GM12878 (cell line): ENCODE measurements around the gene PLEKHA5. TPM values are rescaled to one million over a fixed set of nuclear protein-coding genes. Genes with fewer than 3 reads are reported as not detected.

Experiments used
- ATAC-seq: fragments of 200-7000 bp; cut with Tn5 transposase; 3 replicates; pipeline ENCODE4 v1.9.1; 2020; ENCODE audit warnings: mild to moderate bottlenecking, moderate library complexity
- BruUV-seq: library from RNA; stranded (reverse); fragments of 400-500 nt; replicated peaks from 2 replicates; lab custom pipeline; 2021; lab: Mats Ljungman, UMichigan
- CTCF ChIA-PET: fragments of 300-600 bp; sonication (Branson Sonifier 250); formaldehyde crosslinking; extraction: SDS; loops from one replicate; lab custom pipeline; 2021; ENCODE audit warnings: inconsistent platforms; lab: Yijun Ruan, JAX
- POLR2A ChIA-PET: fragments of 350-600 bp; formaldehyde crosslinking; extraction: SDS; loops from one replicate; lab custom pipeline; 2021; ENCODE audit warnings: inconsistent platforms; lab: Charles Lee
- RAD21 ChIA-PET: fragments of 300-600 bp; sonication (Branson Sonifier 250); formaldehyde crosslinking; loops from one replicate; lab custom pipeline; 2023; ENCODE audit warnings: antibody characterized with exemption; ENCODE audit not compliant: unreplicated experiment; lab: Charles Lee
- SMC1A ChIA-PET: fragments of 300-600 bp; sonication (Branson Sonifier 250); formaldehyde crosslinking; loops from one replicate; lab custom pipeline; 2023; ENCODE audit not compliant: unreplicated experiment, uncharacterized antibody; lab: Charles Lee
- DNase-seq: peaks from one replicate; pipeline ENCODE4 v3.0.0-alpha.2; 2011; ENCODE audit warnings: low read depth, low spot score
- FAIRE-seq: peaks from 3 replicates; lab custom pipeline; 2011; peaks lifted over from hg19 to GRCh38; lab: Jason Lieb, UNC
- H2AFZ ChIP-seq: 2 replicates; pipeline ENCODE4 v1.6.0; 2011; ENCODE audit warnings: low read depth, low read length, control low read depth; ENCODE audit not compliant: control insufficient read depth
- H3K27ac ChIP-seq: 2 replicates; pipeline ENCODE4 v1.5.1; 2011; ENCODE audit warnings: control low read depth; ENCODE audit not compliant: control insufficient read depth, insufficient read depth
- H3K27me3 ChIP-seq, 2 experiments: replicated peaks in 1 of 2; 2 replicates each; pipeline versions ENCODE4 v1.6.0 to v1.6.1; 2011; ENCODE audit warnings: low read length in 1 of 2; ENCODE audit not compliant: control insufficient read depth in 2 of 2, insufficient read depth in 2 of 2
- H3K36me3 ChIP-seq, 2 experiments: 2 replicates each; pipeline ENCODE4 v1.5.1; 2011; ENCODE audit warnings: low read length in 1 of 2; ENCODE audit not compliant: control insufficient read depth in 2 of 2, insufficient read depth in 2 of 2
- H3K4me1 ChIP-seq: 2 replicates; pipeline ENCODE4 v1.6.1; 2011; ENCODE audit warnings: mild to moderate bottlenecking, low read length, moderate library complexity, mixed read lengths; ENCODE audit not compliant: control insufficient read depth, insufficient read depth
- H3K4me2 ChIP-seq: 2 replicates; pipeline ENCODE4 v1.6.0; 2011; ENCODE audit warnings: control low read depth; ENCODE audit not compliant: control insufficient read depth, insufficient read depth
- H3K4me3 ChIP-seq: fragments of 200-600 bp; sonication (generic); 2 replicates; pipeline ENCODE4 v1.5.1; 2016
- H3K79me2 ChIP-seq: 2 replicates; pipeline ENCODE4 v1.6.0; 2011; ENCODE audit warnings: low read length; ENCODE audit not compliant: control insufficient read depth, insufficient read depth
- H3K9ac ChIP-seq: 2 replicates; pipeline ENCODE4 v1.8.0; 2011; ENCODE audit warnings: low read length, control low read depth, mixed read lengths; ENCODE audit not compliant: control insufficient read depth, insufficient read depth
- H3K9me3 ChIP-seq: replicated peaks from 3 replicates; pipeline ENCODE4 v1.5.1; 2011; ENCODE audit warnings: mild to moderate bottlenecking, low read length; ENCODE audit not compliant: control insufficient read depth, insufficient read depth
- H4K20me1 ChIP-seq: 2 replicates; pipeline ENCODE4 v1.6.0; 2011; ENCODE audit not compliant: control insufficient read depth, insufficient read depth
- ASH2L ChIP-seq: fragments of 300-600, 200-600 bp; sonication (generic); IDR thresholded peaks from 2 replicates; pipeline ENCODE4 v1.6.1; 2017; ENCODE audit warnings: low read depth, mild to moderate bottlenecking, borderline replicate concordance
- ATF7 ChIP-seq: fragments of 450-650 bp; IDR thresholded peaks from 2 replicates; pipeline ENCODE4 v1.6.1; 2016; ENCODE audit warnings: low read depth, mild to moderate bottlenecking
- BMI1 ChIP-seq: fragments of 450-650 bp; IDR thresholded peaks from 2 replicates; pipeline ENCODE4 v1.6.1; 2016; ENCODE audit warnings: mild to moderate bottlenecking, moderate library complexity, borderline replicate concordance
- ESRRA ChIP-seq: IDR thresholded peaks from 2 replicates; pipeline ENCODE4 v1.6.1; 2012; ENCODE audit warnings: mild to moderate bottlenecking, low read length, improper control_type of control experiment
- ETV6 ChIP-seq, 2 experiments: fragments of 450-650 bp in 1 of 2; IDR thresholded peaks in 1 of 2; conservative IDR thresholded peaks in 1 of 2; 2 replicates each; pipeline ENCODE4 v1.6.1; 2014; ENCODE audit warnings: antibody characterized with exemption in 1 of 2, borderline replicate concordance in 1 of 2, low read depth in 1 of 2, mild to moderate bottlenecking in 1 of 2, moderate library complexity in 1 of 2
- JUND ChIP-seq: IDR thresholded peaks from 2 replicates; pipeline ENCODE4 v1.6.1; 2012; ENCODE audit warnings: low read depth, mild to moderate bottlenecking, low read length, improper control_type of control experiment, moderate library complexity
- KAT2A ChIP-seq: conservative IDR thresholded peaks from 2 replicates; pipeline ENCODE4 v1.6.1; 2011; ENCODE audit warnings: low read depth, low read length; ENCODE audit not compliant: control insufficient read depth
- MTA3 ChIP-seq: IDR thresholded peaks from 2 replicates; pipeline ENCODE4 v1.6.1; 2012; ENCODE audit warnings: low read length, inconsistent platforms, borderline replicate concordance
- MXI1 ChIP-seq: fragments of 150-350 bp; IDR thresholded peaks from 2 replicates; pipeline ENCODE4 v1.6.1; 2011; ENCODE audit warnings: low read depth, mild to moderate bottlenecking, inconsistent platforms, low read length, improper control_type of control experiment
- NFXL1 ChIP-seq: fragments of 450-650 bp; IDR thresholded peaks from 2 replicates; pipeline ENCODE4 v1.6.1; 2017; ENCODE audit warnings: antibody characterized with exemption, mild to moderate bottlenecking, borderline replicate concordance
- RAD21 ChIP-seq: IDR thresholded peaks from 2 replicates; pipeline ENCODE4 v1.6.1; 2011; ENCODE audit warnings: mild to moderate bottlenecking, low read depth, low read length, moderate library complexity; ENCODE audit not compliant: insufficient read depth
- SP1 ChIP-seq: IDR thresholded peaks from one replicate; pipeline ENCODE4 v1.6.1; 2011; ENCODE audit warnings: low read depth, low read length
- SRF ChIP-seq, 2 experiments: IDR thresholded peaks; 2 replicates each; pipeline ENCODE4 v1.6.1; 2011; ENCODE audit warnings: low read depth in 2 of 2, low read length in 2 of 2, mild to moderate bottlenecking in 1 of 2, moderate library complexity in 1 of 2
- TCF12 ChIP-seq: IDR thresholded peaks from 2 replicates; pipeline ENCODE4 v1.6.1; 2011; ENCODE audit warnings: low read depth, mild to moderate bottlenecking, low read length
- ZNF384 ChIP-seq: IDR thresholded peaks from 2 replicates; pipeline ENCODE4 v1.6.1; 2012; ENCODE audit warnings: low read depth, mild to moderate bottlenecking, low read length, improper control_type of control experiment, borderline replicate concordance
- WGBS: methylation state at CpG from one replicate; pipeline ENCODE4 v1.1.6; 2016; ENCODE audit warnings: low lambda C conversion rate; ENCODE audit not compliant: insufficient replicate concordance, insufficient coverage; ENCODE audit errors: missing lambda C conversion rate; 5-methylcytosine and 5-hydroxymethylcytosine counted together
- in situ Hi-C: fragments of 300-500 bp; cut with MboI; formaldehyde crosslinking; loops from 9 replicates; pipeline ENCODE4 v1.14.3; 2018; ENCODE audit warnings: mixed read lengths
- intact Hi-C: fragments of 100-400 bp; cut with micrococcal nuclease; formaldehyde crosslinking; loops from one replicate; pipeline ENCODE4 v1.14.2; 2022; ENCODE audit not compliant: unreplicated experiment
- polyA plus RNA-seq, 11 experiments: library from polyadenylated mRNA; depleted of rRNA in 4 of 11; unstranded in 6 of 11; stranded (reverse) in 5 of 11; fragments of >200 nt; fragmentation: Nextera tagmentation in 4 of 11; fragmentation: Illumina TruSeq in 1 of 11; extraction: Ambion mirVana in 4 of 11; extraction: Trizol in 1 of 11; gene quantifications; 1 replicate in 1 of 11; 2 replicates in 10 of 11; pipeline versions ENCODE4 v1.2.1 to v1.2.3, GENCODE V29; 2011 to 2016; ENCODE audit warnings: inconsistent platforms in 2 of 11, missing spikeins in 2 of 11, low read depth in 1 of 11
- total RNA-seq, 4 experiments: library from RNA; depleted of rRNA in 3 of 4; stranded (reverse); fragments of >200 nt in 3 of 4; fragmentation: Illumina TruSeq in 1 of 4; extraction: Trizol in 1 of 4; gene quantifications; 2 replicates each; pipeline versions ENCODE4 v1.2.1 to v1.2.3, GENCODE V29; 2013 to 2021
- TF ChIP-seq, protein P1 (sequence below): IDR thresholded peaks from 2 replicates; pipeline ENCODE4 v1.6.1; 2012; ENCODE audit warnings: mild to moderate bottlenecking, low read depth, low read length

The PLEKHA5 gene
- total and polyA plus RNA-seq, 10 of the 15 experiments (the other 5 are each of a cell fraction or from before 2014, with no cell fraction given) = 0.09 to 0.33 (median 0.18) TPM; not detected in 3

DNA sequence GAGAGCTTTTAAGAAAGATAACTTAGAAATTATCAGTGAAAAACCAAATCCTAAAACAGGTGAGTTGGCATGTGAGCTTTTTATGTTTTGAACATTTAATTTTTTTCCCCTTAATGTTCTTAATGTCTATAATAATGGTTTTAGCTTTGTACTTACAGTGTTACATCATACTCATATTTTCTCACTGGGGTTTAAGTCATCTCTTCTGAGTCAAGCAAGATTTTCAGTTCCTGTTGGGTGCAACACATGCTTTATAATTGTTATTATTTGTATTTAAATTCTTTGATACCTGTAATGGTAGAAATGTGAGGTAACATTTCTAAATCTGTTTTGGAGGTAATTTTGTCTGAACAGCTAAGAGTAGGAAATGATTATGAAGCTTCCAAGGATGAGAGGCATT, 113.0 kb downstream of the PLEKHA5 start:
- no peaks in the 10 kb centered on the region for H3K9me3 ChIP-seq
- H3K27me3 ChIP-seq = no peaks in the 10 kb centered on the region
- in situ Hi-C loops (no loop called here), intact Hi-C loops (no loop called here)
- no peak overlapping the region for H3K9ac ChIP-seq
- ChIA-PET SMC1A (no interaction called here), POLR2A (no interaction called here), CTCF (no interaction called here)
- no peak overlapping the region for H2AFZ ChIP-seq
- no TSS peak for BruUV-seq
- no peak for TF ChIP-seq MTA3
- no peak for TF ChIP-seq SRF (IDR thresholded peaks at IDR 0.05; ENCODE audit: low read depth in 2 of 2, low read length in 2 of 2)
- TF ChIP-seq TCF12 = no peak
- no peak for TF ChIP-seq ATF7
- no peak for TF ChIP-seq ESRRA
- no peak for TF ChIP-seq ZNF384
- TF ChIP-seq NFXL1 = no peak
- TF ChIP-seq SP1 = no peak
- no peak for TF ChIP-seq BMI1
- TF ChIP-seq, all 136 proteins: peak for 0
- H3K4me3 ChIP-seq = no peak overlapping the region
- RAD21 ChIA-PET = no interaction called here
- H3K4me2 ChIP-seq = no peak overlapping the region
- no peak for DNase-seq
- H3K36me3 ChIP-seq = no peaks in the 10 kb centered on the region
- H4K20me1 ChIP-seq = no peaks in the 10 kb centered on the region
- H3K79me2 ChIP-seq = no peaks in the 10 kb centered on the region
- no peak for ATAC-seq
- no peaks in the 10 kb centered on the region for H3K4me1 ChIP-seq
- H3K27ac ChIP-seq = no peak overlapping the region
- FAIRE-seq = no peak

- BruUV-seq = no TSS peak
- 19% methylated on average over 2 of the region's 2 CpGs for WGBS
- no peak overlapping the region for H3K4me2 ChIP-seq
- no peaks in the 10 kb centered on the region for H3K27me3 ChIP-seq
- no peak overlapping the region for H2AFZ ChIP-seq
- H3K36me3 ChIP-seq = no peaks in the 10 kb centered on the region
- ChIA-PET SMC1A (interaction anchor here (0.5 kb wide), 1 partner anchor 139 kb away, joined by 3 read pairs; no protein-coding TSS in a partner anchor), RAD21 (no interaction called here), POLR2A (no interaction called here), CTCF (no interaction called here)
- H3K27ac ChIP-seq = no peak overlapping the region
- no peaks in the 10 kb centered on the region for H3K4me1 ChIP-seq
- no peak for DNase-seq
- H3K9me3 ChIP-seq = no peaks in the 10 kb centered on the region
- no peaks in the 10 kb centered on the region for H3K79me2 ChIP-seq
- no peak for ATAC-seq
- H4K20me1 ChIP-seq = no peaks in the 10 kb centered on the region
- no peak overlapping the region for H3K4me3 ChIP-seq
- FAIRE-seq = no peak
- no peak overlapping the region for H3K9ac ChIP-seq
- intact Hi-C loops (no loop called here), in situ Hi-C loops (no loop called here)
- TF ChIP-seq ASH2L (no peak), KAT2A (no peak), RAD21 (no peak), JUND (no peak), MXI1 (no peak), ETV6 (conservative IDR thresholded peaks at IDR 0.05 in 1 of 2, IDR thresholded peaks at IDR 0.05 in 1 of 2; ENCODE audit: borderline replicate concordance in 1 of 2, low read depth in 1 of 2) (no peak)
- TF ChIP-seq, protein P1, sequence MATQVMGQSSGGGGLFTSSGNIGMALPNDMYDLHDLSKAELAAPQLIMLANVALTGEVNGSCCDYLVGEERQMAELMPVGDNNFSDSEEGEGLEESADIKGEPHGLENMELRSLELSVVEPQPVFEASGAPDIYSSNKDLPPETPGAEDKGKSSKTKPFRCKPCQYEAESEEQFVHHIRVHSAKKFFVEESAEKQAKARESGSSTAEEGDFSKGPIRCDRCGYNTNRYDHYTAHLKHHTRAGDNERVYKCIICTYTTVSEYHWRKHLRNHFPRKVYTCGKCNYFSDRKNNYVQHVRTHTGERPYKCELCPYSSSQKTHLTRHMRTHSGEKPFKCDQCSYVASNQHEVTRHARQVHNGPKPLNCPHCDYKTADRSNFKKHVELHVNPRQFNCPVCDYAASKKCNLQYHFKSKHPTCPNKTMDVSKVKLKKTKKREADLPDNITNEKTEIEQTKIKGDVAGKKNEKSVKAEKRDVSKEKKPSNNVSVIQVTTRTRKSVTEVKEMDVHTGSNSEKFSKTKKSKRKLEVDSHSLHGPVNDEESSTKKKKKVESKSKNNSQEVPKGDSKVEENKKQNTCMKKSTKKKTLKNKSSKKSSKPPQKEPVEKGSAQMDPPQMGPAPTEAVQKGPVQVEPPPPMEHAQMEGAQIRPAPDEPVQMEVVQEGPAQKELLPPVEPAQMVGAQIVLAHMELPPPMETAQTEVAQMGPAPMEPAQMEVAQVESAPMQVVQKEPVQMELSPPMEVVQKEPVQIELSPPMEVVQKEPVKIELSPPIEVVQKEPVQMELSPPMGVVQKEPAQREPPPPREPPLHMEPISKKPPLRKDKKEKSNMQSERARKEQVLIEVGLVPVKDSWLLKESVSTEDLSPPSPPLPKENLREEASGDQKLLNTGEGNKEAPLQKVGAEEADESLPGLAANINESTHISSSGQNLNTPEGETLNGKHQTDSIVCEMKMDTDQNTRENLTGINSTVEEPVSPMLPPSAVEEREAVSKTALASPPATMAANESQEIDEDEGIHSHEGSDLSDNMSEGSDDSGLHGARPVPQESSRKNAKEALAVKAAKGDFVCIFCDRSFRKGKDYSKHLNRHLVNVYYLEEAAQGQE = no peak
Observed at GRCh38 chr12:19243551-19243950, 114.0 kb downstream of the PLEKHA5 start.
